ENCODE results near the gene CTBP1.

CTBP1 gene

GRCh38 chr4:1177274-1178141 is 71.4 kb downstream of the CTBP1 start:
- DNase-seq (ENCODE audit: low spot score) = no peak

- DNase-seq (ENCODE audit: low spot score) = no peak
Measured at GRCh38 chr4:1176398-1177273, 72.3 kb downstream of the CTBP1 start.

GRCh38 chr4:1175635-1176229 is 73.2 kb downstream of the CTBP1 start:
- DNase-seq (ENCODE audit: low spot score) = no peak

- DNase-seq (ENCODE audit: low spot score) = no peak
Measured at GRCh38 chr4:1174941-1175634, 73.8 kb downstream of the CTBP1 start.

- no peak for DNase-seq (ENCODE audit: low spot score)
Measured at GRCh38 chr4:1172971-1173757, 75.8 kb downstream of the CTBP1 start.

- no peak for DNase-seq (ENCODE audit: low spot score)
Measured at GRCh38 chr4:1172228-1172851, 76.6 kb downstream of the CTBP1 start, which contains the start of gene SPON2. TSS of gene SPON2 (minus strand) at chr4:1172583.

GRCh38 chr4:1171311-1172227 is 77.4 kb downstream of the CTBP1 start:
- no peak for DNase-seq (ENCODE audit: low spot score)

- DNase-seq (ENCODE audit: low spot score) = no peak
Measured at GRCh38 chr4:1170976-1171310, 78.0 kb downstream of the CTBP1 start.

GRCh38 chr4:1170156-1170975 is 78.6 kb downstream of the CTBP1 start:
- no peak for DNase-seq (ENCODE audit: low spot score)

GRCh38 chr4:1169691-1170096 is 79.2 kb downstream of the CTBP1 start:
- DNase-seq (ENCODE audit: low spot score) = no peak

- DNase-seq (ENCODE audit: low spot score) = no peak
Measured at GRCh38 chr4:1169171-1169671, 79.7 kb downstream of the CTBP1 start.

GRCh38 chr4:1168191-1169101 is 80.5 kb downstream of the CTBP1 start:
- no peak for DNase-seq (ENCODE audit: low spot score)

- DNase-seq (ENCODE audit: low spot score) = peak; percentile 82
Measured at GRCh38 chr4:1167244-1167949, 81.5 kb downstream of the CTBP1 start.

- DNase-seq (ENCODE audit: low spot score) = no peak
Measured at GRCh38 chr4:1166509-1167243, 82.3 kb downstream of the CTBP1 start.

GRCh38 chr4:1164956-1165545 is 83.9 kb downstream of the CTBP1 start:
- no peak for DNase-seq (ENCODE audit: low spot score)

All from SK-N-DZ (cell line).